ENCODE results near the gene SNX25.

- TF ChIP-seq GATA3 (IDR thresholded peaks at IDR 0.05; ENCODE audit: low read depth, low read length) (no peak), GATA2 (IDR thresholded peaks at IDR 0.05; ENCODE audit: low read depth, low read length) (no peak)
Observed at GRCh38 chr4:185211035-185211434, 1.6 kb downstream of the SNX25 start.
